GM23338 (cell line): Measurements from ENCODE around the gene ANP32A.

Source experiments
- CREB1 ChIP-seq: fragments of 250-450 bp; sonication (Bioruptor Pico); IDR thresholded peaks from 2 replicates; pipeline ENCODE4 v1.5.0; 2020; ENCODE audit warnings: low read depth, mild to moderate bottlenecking, moderate library complexity
- EZH2 ChIP-seq: fragments of 200-600 bp; sonication (generic); IDR thresholded peaks from one replicate; pipeline ENCODE4 v1.8.0; 2017; ENCODE audit warnings: antibody characterized with exemption, mild to moderate bottlenecking, low read depth; ENCODE audit not compliant: unreplicated experiment
- EZH2phosphoT487 ChIP-seq: fragments of 200-600 bp; sonication (generic); IDR thresholded peaks from one replicate; pipeline ENCODE4 v1.8.1; 2018; ENCODE audit warnings: antibody characterized with exemption; ENCODE audit not compliant: unreplicated experiment
- JUNB ChIP-seq: IDR thresholded peaks from one replicate; pipeline ENCODE4 v1.6.1; 2016; ENCODE audit warnings: antibody characterized with exemption; ENCODE audit not compliant: unreplicated experiment
- POLR2AphosphoS5 ChIP-seq: IDR thresholded peaks from 2 replicates; pipeline ENCODE4 v1.6.1; 2016; ENCODE audit warnings: antibody characterized with exemption, low read depth
- STAT1 ChIP-seq: IDR thresholded peaks from one replicate; pipeline ENCODE4 v1.6.1; 2016; ENCODE audit warnings: antibody characterized with exemption; ENCODE audit not compliant: unreplicated experiment
- ZNF114 ChIP-seq: fragments of 250-450 bp; sonication (Bioruptor Pico); IDR thresholded peaks from 2 replicates; pipeline ENCODE4 v1.5.0; 2020; ENCODE audit warnings: mild to moderate bottlenecking, moderate library complexity
- ZNF331 ChIP-seq: fragments of 250-450 bp; sonication (Bioruptor Pico); IDR thresholded peaks from 2 replicates; pipeline ENCODE4 v1.5.0; 2020; ENCODE audit warnings: low read depth, mild to moderate bottlenecking, moderate library complexity
- TF ChIP-seq, protein P1 (sequence below), 2 experiments: fragments of 200-600 bp in 1 of 2; sonication (generic) in 1 of 2; conservative IDR thresholded peaks; 2 replicates each; pipeline versions ENCODE4 v1.5.1 to v1.6.1; 2016 to 2017; ENCODE audit warnings: antibody characterized with exemption in 2 of 2, low read depth in 2 of 2, mild to moderate bottlenecking in 2 of 2, moderate library complexity in 1 of 2
- TF ChIP-seq, protein P2 (sequence below): IDR thresholded peaks from 2 replicates; pipeline ENCODE4 v1.6.1; 2016; ENCODE audit warnings: antibody characterized with exemption
- TF ChIP-seq, protein P3 (sequence below): IDR thresholded peaks from one replicate; pipeline ENCODE4 v1.6.1; 2018; ENCODE audit warnings: antibody characterized with exemption; ENCODE audit not compliant: unreplicated experiment

DNA sequence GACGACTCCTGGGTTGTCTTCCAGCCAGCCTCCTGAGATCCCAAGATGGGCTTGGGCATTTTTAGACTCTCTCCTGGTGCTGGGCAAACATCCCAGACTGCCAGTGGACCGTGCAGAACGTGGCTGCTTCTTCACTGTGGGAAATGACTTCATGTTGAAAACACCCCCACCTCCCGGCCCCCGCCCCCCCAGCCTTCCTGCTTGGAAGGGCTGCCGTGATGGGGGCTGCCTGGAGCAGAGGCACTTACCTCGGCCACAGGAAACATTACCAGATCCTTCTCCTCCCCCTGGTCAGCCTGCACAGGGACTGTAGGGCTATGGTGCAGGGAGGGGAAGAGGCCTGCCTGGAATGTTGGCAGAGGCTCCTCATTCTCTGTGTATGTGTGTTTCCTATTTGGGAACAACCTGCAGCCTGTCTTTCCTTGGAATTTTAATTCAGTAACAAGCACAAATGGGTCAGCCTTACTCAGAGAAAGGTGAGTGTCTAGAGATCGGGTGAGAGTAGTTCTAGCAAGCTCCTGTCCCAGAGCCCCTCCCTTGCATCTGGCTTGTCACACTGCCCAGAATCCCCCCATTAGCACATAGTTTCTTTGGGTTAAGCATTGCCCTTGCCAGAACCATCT lies 90.8 kb downstream of the ANP32A start:
- TF ChIP-seq, protein P1, sequence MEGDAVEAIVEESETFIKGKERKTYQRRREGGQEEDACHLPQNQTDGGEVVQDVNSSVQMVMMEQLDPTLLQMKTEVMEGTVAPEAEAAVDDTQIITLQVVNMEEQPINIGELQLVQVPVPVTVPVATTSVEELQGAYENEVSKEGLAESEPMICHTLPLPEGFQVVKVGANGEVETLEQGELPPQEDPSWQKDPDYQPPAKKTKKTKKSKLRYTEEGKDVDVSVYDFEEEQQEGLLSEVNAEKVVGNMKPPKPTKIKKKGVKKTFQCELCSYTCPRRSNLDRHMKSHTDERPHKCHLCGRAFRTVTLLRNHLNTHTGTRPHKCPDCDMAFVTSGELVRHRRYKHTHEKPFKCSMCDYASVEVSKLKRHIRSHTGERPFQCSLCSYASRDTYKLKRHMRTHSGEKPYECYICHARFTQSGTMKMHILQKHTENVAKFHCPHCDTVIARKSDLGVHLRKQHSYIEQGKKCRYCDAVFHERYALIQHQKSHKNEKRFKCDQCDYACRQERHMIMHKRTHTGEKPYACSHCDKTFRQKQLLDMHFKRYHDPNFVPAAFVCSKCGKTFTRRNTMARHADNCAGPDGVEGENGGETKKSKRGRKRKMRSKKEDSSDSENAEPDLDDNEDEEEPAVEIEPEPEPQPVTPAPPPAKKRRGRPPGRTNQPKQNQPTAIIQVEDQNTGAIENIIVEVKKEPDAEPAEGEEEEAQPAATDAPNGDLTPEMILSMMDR (conservative IDR thresholded peaks at IDR 0.05; ENCODE audit: low read depth in 2 of 2), result no peak
- TF ChIP-seq, protein P2, sequence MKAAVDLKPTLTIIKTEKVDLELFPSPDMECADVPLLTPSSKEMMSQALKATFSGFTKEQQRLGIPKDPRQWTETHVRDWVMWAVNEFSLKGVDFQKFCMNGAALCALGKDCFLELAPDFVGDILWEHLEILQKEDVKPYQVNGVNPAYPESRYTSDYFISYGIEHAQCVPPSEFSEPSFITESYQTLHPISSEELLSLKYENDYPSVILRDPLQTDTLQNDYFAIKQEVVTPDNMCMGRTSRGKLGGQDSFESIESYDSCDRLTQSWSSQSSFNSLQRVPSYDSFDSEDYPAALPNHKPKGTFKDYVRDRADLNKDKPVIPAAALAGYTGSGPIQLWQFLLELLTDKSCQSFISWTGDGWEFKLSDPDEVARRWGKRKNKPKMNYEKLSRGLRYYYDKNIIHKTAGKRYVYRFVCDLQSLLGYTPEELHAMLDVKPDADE, result no peak
- no peak for TF ChIP-seq CREB1
- TF ChIP-seq POLR2AphosphoS5, result no peak
- TF ChIP-seq JUNB, result no peak
- TF ChIP-seq, protein P3, sequence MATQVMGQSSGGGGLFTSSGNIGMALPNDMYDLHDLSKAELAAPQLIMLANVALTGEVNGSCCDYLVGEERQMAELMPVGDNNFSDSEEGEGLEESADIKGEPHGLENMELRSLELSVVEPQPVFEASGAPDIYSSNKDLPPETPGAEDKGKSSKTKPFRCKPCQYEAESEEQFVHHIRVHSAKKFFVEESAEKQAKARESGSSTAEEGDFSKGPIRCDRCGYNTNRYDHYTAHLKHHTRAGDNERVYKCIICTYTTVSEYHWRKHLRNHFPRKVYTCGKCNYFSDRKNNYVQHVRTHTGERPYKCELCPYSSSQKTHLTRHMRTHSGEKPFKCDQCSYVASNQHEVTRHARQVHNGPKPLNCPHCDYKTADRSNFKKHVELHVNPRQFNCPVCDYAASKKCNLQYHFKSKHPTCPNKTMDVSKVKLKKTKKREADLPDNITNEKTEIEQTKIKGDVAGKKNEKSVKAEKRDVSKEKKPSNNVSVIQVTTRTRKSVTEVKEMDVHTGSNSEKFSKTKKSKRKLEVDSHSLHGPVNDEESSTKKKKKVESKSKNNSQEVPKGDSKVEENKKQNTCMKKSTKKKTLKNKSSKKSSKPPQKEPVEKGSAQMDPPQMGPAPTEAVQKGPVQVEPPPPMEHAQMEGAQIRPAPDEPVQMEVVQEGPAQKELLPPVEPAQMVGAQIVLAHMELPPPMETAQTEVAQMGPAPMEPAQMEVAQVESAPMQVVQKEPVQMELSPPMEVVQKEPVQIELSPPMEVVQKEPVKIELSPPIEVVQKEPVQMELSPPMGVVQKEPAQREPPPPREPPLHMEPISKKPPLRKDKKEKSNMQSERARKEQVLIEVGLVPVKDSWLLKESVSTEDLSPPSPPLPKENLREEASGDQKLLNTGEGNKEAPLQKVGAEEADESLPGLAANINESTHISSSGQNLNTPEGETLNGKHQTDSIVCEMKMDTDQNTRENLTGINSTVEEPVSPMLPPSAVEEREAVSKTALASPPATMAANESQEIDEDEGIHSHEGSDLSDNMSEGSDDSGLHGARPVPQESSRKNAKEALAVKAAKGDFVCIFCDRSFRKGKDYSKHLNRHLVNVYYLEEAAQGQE, result no peak
- TF ChIP-seq EZH2phosphoT487, result no peak
- no peak for TF ChIP-seq EZH2
- TF ChIP-seq ZNF331 (CRISPR knock-in tag), result no peak
- no peak for TF ChIP-seq ZNF114 (CRISPR knock-in tag)
- TF ChIP-seq STAT1, result no peak
